Body of pancreas (tissue), 4 donors: ENCODE data around the gene GMDS.

Source experiments
- CTCF ChIP-seq, 7 experiments: fragments of 450-650 bp in 4 of 7; fragments of 200-600 bp in 3 of 7; sonication (generic) in 3 of 7; IDR thresholded peaks; one replicate each; pipeline ENCODE4 v1.5.1; 2016 to 2019; ENCODE audit warnings: antibody characterized with exemption in 7 of 7
- POLR2A ChIP-seq, 3 donors: fragments of 450-650 bp; IDR thresholded peaks; one replicate each; pipeline ENCODE4 v1.6.1; 2016; ENCODE audit warnings: antibody characterized with exemption in 3 of 3, mild to moderate bottlenecking in 2 of 3

DNA sequence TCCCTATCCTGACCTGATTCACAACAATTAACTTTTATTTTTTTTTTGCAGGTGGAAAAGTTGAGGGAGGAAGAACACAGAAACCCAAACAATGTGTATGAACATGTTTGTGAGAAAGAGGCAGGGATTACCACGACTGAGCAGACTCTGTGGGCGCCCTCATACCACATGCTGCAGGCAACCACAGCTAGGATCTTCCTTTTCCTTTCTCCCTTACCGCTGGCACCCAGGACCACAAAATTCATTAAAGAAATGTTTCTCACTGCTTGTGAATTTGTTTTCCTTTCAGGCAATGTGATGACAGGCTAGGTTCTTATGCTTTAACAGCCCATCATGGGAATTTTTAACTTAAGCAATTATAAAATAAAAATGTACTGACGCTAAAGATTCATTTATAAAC, 287.1 kb downstream of the GMDS start:
- TF ChIP-seq POLR2A (IDR thresholded peaks at IDR 0.05) (no peak), CTCF (IDR thresholded peaks at IDR 0.05) (no peak)
